GM18511 (cell line): ENCODE results near the gene DNAJC22.
"Not testable (repeated sequence)": the region's sequence is repeated elsewhere in the genome, so short reads cannot be mapped to it uniquely, and the experiment has no call there.

ENCODE experiments used
- ATAC-seq: cut with Tn5 transposase; IDR thresholded peaks from one replicate; pipeline ENCODE4 v1.9.1; 2021; ENCODE audit warnings: mild to moderate bottlenecking, moderate library complexity; ENCODE audit not compliant: unreplicated experiment

Gene DNAJC22

GRCh38 chr12:49346659-49347310, at the start of gene DNAJC22:
DNAJC22 (plus strand) TSS chr12:49346888; CDS start chr12:49348873, 1,985 bp downstream.
- no peak for ATAC-seq

GRCh38 chr12:49297695-49298060, 49.0 kb upstream of the DNAJC22 start:
- no peak for ATAC-seq

- ATAC-seq, result no peak
These were observed 48.5 kb upstream of the DNAJC22 start for GRCh38 chr12:49298160-49298559.

GRCh38 chr12:49301760-49302159, 44.9 kb upstream of the DNAJC22 start:
- no peak for ATAC-seq

GRCh38 chr12:49304161-49304560, 42.5 kb upstream of the DNAJC22 start:
- no peak for ATAC-seq

- ATAC-seq, result no peak
These were observed 40.8 kb upstream of the DNAJC22 start for GRCh38 chr12:49305762-49306510.

GRCh38 chr12:49309386-49309785, 37.3 kb upstream of the DNAJC22 start:
- ATAC-seq, result no peak

- not testable (repeated sequence) for ATAC-seq
These were observed 36.2 kb upstream of the DNAJC22 start for GRCh38 chr12:49310451-49311000.

- ATAC-seq, result no peak
These were observed 31.9 kb upstream of the DNAJC22 start for GRCh38 chr12:49314811-49315210.

- ATAC-seq, result not testable (repeated sequence)
These were observed 29.6 kb upstream of the DNAJC22 start for GRCh38 chr12:49317118-49317517.

- ATAC-seq, result not testable (repeated sequence)
These were observed 26.1 kb upstream of the DNAJC22 start for GRCh38 chr12:49320411-49321103.

GRCh38 chr12:49322367-49322707, 24.4 kb upstream of the DNAJC22 start:
- peak; percentile 2 for ATAC-seq

GRCh38 chr12:49322708-49323523, 23.8 kb upstream of the DNAJC22 start, which contains the start of gene TROAP:
TROAP (plus strand) TSS chr12:49323255; CDS start chr12:49323609, 354 bp downstream.
- ATAC-seq, result peak; percentile 99

- ATAC-seq, result no peak
These were observed 23.1 kb upstream of the DNAJC22 start for GRCh38 chr12:49323524-49324097.

- no peak for ATAC-seq
These were observed 21.1 kb upstream of the DNAJC22 start for GRCh38 chr12:49325606-49326005.

- ATAC-seq, result no peak
These were observed 19.3 kb upstream of the DNAJC22 start for GRCh38 chr12:49327368-49327767.

GRCh38 chr12:49327887-49328286, 18.8 kb upstream of the DNAJC22 start:
- ATAC-seq, result no peak

GRCh38 chr12:49328816-49329215, 17.9 kb upstream of the DNAJC22 start:
- no peak for ATAC-seq

- no peak for ATAC-seq
These were observed 16.6 kb upstream of the DNAJC22 start for GRCh38 chr12:49330032-49330619.
